Measurements from ENCODE around the gene PEX1.

Gene PEX1

GRCh38 chr7:92523110-92523509, 5.2 kb downstream of the PEX1 start:
- Histone ChIP-seq H3K4ac (ENCODE audit: low read length) (no peak overlapping the region), H2BK5ac (ENCODE audit: low read length) (no peak overlapping the region), H2BK15ac (ENCODE audit: low read length) (no peak overlapping the region), H3K18ac (ENCODE audit: low read length) (no peak overlapping the region), H3K9ac (ENCODE audit: low read depth, low read length, poor library complexity) (no peak overlapping the region), H3K4me2 (ENCODE audit: insufficient read depth, low read length, poor library complexity, severe bottlenecking) (no peak overlapping the region), H2BK120ac (ENCODE audit: low read depth, low read length) (no peak overlapping the region), H3K4me3 (ENCODE audit: low read length in 2 of 2) (no peak overlapping the region), H3K36me3 (replicated peaks in 1 of 2; ENCODE audit: control insufficient read depth in 2 of 2, insufficient read depth in 2 of 2, low read length in 2 of 2) (peaks cover 0 to 40% of the 10 kb centered on the region in 2 donors), H3K79me1 (ENCODE audit: low read depth, low read length) (peaks cover 4% of the 10 kb centered on the region), H4K91ac (ENCODE audit: low read depth, low read length, poor library complexity) (no peak overlapping the region), H2AFZ (ENCODE audit: low read length) (no peak overlapping the region), H2AK5ac (ENCODE audit: low read depth, low read length) (no peak overlapping the region), H3K9me3 (replicated peaks in 1 of 2; ENCODE audit: control insufficient read depth in 2 of 2, insufficient read depth in 1 of 2, low read depth in 1 of 2, low read length in 2 of 2) (no peaks in the 10 kb centered on the region), H3K14ac (ENCODE audit: low read length) (no peak overlapping the region), H3K23ac (ENCODE audit: low read depth, low read length, poor library complexity) (no peak overlapping the region), H3K4me1 (ENCODE audit: control insufficient read depth in 2 of 2, insufficient read depth in 1 of 2, low read depth in 1 of 2, low read length in 2 of 2) (peaks cover 0 to 7% of the 10 kb centered on the region in 2 donors), H3K27me3 (ENCODE audit: control insufficient read depth in 3 of 3, insufficient read depth in 3 of 3, low read depth in 1 of 3, low read length in 3 of 3) (no peaks in the 10 kb centered on the region), H3K27ac (replicated peaks; ENCODE audit: low read length) (no peak overlapping the region), H2BK12ac (ENCODE audit: low read length) (no peak overlapping the region), H4K8ac (ENCODE audit: low read depth, low read length) (no peak overlapping the region)
- DNase-seq (ENCODE audit: low spot score): no peak
- no CpG with 5 or more reads among the region's 2 CpGs for WGBS, 2 donors (ENCODE audit: extremely low coverage in 2 of 2, insufficient read length in 2 of 2, insufficient replicate concordance in 1 of 2)

DNA sequence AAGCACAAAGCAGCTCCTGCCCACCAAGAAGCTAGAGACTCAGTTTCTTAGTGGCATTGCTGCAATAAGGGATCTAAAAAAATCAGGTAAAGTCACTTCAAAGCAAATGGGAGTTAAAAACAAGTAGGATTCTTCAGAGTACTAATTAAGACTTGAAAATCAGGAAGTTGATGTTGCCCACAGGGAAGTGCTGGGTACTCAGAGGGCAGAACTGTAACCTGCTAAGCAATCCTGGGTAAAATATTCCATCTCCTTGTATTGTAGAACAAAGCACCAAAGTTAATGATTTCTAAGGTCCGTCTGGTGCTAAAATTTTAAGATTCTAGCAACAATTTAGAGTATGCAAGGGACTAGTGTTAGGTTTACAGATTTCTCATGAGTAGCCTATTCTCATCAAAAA, 8.3 kb downstream of the PEX1 start:
- H3K4me3 ChIP-seq (ENCODE audit: low read length in 2 of 2): no peak overlapping the region
- no peak overlapping the region for H2AK5ac ChIP-seq (ENCODE audit: low read depth, low read length)
- no peak overlapping the region for H2AFZ ChIP-seq (ENCODE audit: low read length)
- H2BK15ac ChIP-seq (ENCODE audit: low read length): no peak overlapping the region
- no CpG with 5 or more reads among the region's 1 CpG for WGBS, 2 donors (ENCODE audit: extremely low coverage in 2 of 2, insufficient read length in 2 of 2, insufficient replicate concordance in 1 of 2)
- no peaks in the 10 kb centered on the region for H3K27me3 ChIP-seq (ENCODE audit: control insufficient read depth in 3 of 3, insufficient read depth in 3 of 3, low read depth in 1 of 3, low read length in 3 of 3)
- no peak overlapping the region for H2BK120ac ChIP-seq (ENCODE audit: low read depth, low read length)
- no peak overlapping the region for H3K27ac ChIP-seq (replicated peaks; ENCODE audit: low read length)
- peaks cover 2% of the 10 kb centered on the region for H3K79me1 ChIP-seq (ENCODE audit: low read depth, low read length)
- no peak overlapping the region for H3K18ac ChIP-seq (ENCODE audit: low read length)
- no peak overlapping the region for H3K23ac ChIP-seq (ENCODE audit: low read depth, low read length, poor library complexity)
- H3K36me3 ChIP-seq (replicated peaks in 1 of 2; ENCODE audit: control insufficient read depth in 2 of 2, insufficient read depth in 2 of 2, low read length in 2 of 2): peaks cover 5 to 64% of the 10 kb centered on the region in 2 donors
- no peak overlapping the region for H3K4ac ChIP-seq (ENCODE audit: low read length)
- H3K4me2 ChIP-seq (ENCODE audit: insufficient read depth, low read length, poor library complexity, severe bottlenecking): no peak overlapping the region
- no peaks in the 10 kb centered on the region for H3K9me3 ChIP-seq (replicated peaks in 1 of 2; ENCODE audit: control insufficient read depth in 2 of 2, insufficient read depth in 1 of 2, low read depth in 1 of 2, low read length in 2 of 2)
- no peak overlapping the region for H2BK5ac ChIP-seq (ENCODE audit: low read length)
- no peak overlapping the region for H4K8ac ChIP-seq (ENCODE audit: low read depth, low read length)
- no peak overlapping the region for H4K91ac ChIP-seq (ENCODE audit: low read depth, low read length, poor library complexity)
- no peaks in the 10 kb centered on the region for H3K4me1 ChIP-seq (ENCODE audit: control insufficient read depth in 2 of 2, insufficient read depth in 1 of 2, low read depth in 1 of 2, low read length in 2 of 2)
- H3K9ac ChIP-seq (ENCODE audit: low read depth, low read length, poor library complexity): no peak overlapping the region
- H2BK12ac ChIP-seq (ENCODE audit: low read length): no peak overlapping the region
- no peak for DNase-seq (ENCODE audit: low spot score)
- H3K14ac ChIP-seq (ENCODE audit: low read length): no peak overlapping the region

DNA sequence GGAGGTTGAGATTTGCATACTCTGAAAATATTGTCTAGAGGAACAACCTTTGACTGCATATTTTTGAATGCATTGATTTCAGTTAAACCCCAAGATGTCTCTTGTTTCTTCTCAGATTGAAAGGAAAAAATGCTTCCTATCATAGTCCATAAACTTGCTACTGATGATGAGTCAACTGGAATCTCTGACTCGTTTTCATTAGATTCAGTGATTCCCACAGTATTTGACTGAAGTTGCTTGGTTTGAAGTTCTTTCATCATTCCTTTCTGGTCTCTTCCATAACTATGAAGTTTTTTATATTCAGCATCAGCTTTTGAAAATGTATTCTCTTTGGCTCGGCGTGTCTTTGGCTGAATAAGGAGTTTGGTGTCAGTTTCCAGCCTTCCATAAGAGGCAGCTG, 10.7 kb downstream of the PEX1 start:
- H3K4me3 ChIP-seq (ENCODE audit: low read length in 2 of 2): no peak overlapping the region
- no CpG with 5 or more reads among the region's 3 CpGs for WGBS, 2 donors (ENCODE audit: extremely low coverage in 2 of 2, insufficient read length in 2 of 2, insufficient replicate concordance in 1 of 2)
- H2BK120ac ChIP-seq (ENCODE audit: low read depth, low read length): no peak overlapping the region
- no peak overlapping the region for H2BK12ac ChIP-seq (ENCODE audit: low read length)
- H3K79me1 ChIP-seq (ENCODE audit: low read depth, low read length): no peaks in the 10 kb centered on the region
- no peak overlapping the region for H3K23ac ChIP-seq (ENCODE audit: low read depth, low read length, poor library complexity)
- no peak overlapping the region for H2AK5ac ChIP-seq (ENCODE audit: low read depth, low read length)
- peaks cover 5 to 84% of the 10 kb centered on the region in 2 donors for H3K36me3 ChIP-seq (replicated peaks in 1 of 2; ENCODE audit: control insufficient read depth in 2 of 2, insufficient read depth in 2 of 2, low read length in 2 of 2)
- no peak overlapping the region for H3K27ac ChIP-seq (replicated peaks; ENCODE audit: low read length)
- H4K8ac ChIP-seq (ENCODE audit: low read depth, low read length): no peak overlapping the region
- no peak overlapping the region for H3K18ac ChIP-seq (ENCODE audit: low read length)
- no peak overlapping the region for H3K14ac ChIP-seq (ENCODE audit: low read length)
- H3K4me1 ChIP-seq (ENCODE audit: control insufficient read depth in 2 of 2, insufficient read depth in 1 of 2, low read depth in 1 of 2, low read length in 2 of 2): no peaks in the 10 kb centered on the region
- peaks cover 0 to 2% of the 10 kb centered on the region in 2 donors for H3K9me3 ChIP-seq (replicated peaks in 1 of 2; ENCODE audit: control insufficient read depth in 2 of 2, insufficient read depth in 1 of 2, low read depth in 1 of 2, low read length in 2 of 2)
- no peak for DNase-seq (ENCODE audit: low spot score)
- no peak overlapping the region for H2BK15ac ChIP-seq (ENCODE audit: low read length)
- H3K9ac ChIP-seq (ENCODE audit: low read depth, low read length, poor library complexity): no peak overlapping the region
- H3K4ac ChIP-seq (ENCODE audit: low read length): no peak overlapping the region
- H3K27me3 ChIP-seq (ENCODE audit: control insufficient read depth in 3 of 3, insufficient read depth in 3 of 3, low read depth in 1 of 3, low read length in 3 of 3): no peaks in the 10 kb centered on the region
- H3K4me2 ChIP-seq (ENCODE audit: insufficient read depth, low read length, poor library complexity, severe bottlenecking): no peak overlapping the region
- no peak overlapping the region for H2BK5ac ChIP-seq (ENCODE audit: low read length)
- no peak overlapping the region for H2AFZ ChIP-seq (ENCODE audit: low read length)
- no peak overlapping the region for H4K91ac ChIP-seq (ENCODE audit: low read depth, low read length, poor library complexity)

GRCh38 chr7:92513167-92513902, 15.0 kb downstream of the PEX1 start:
- Histone ChIP-seq H3K27ac (replicated peaks; ENCODE audit: low read length) (no peak overlapping the region), H2BK5ac (ENCODE audit: low read length) (no peak overlapping the region), H3K36me3 (replicated peaks in 1 of 2; ENCODE audit: control insufficient read depth in 2 of 2, insufficient read depth in 2 of 2, low read length in 2 of 2) (peaks cover 5 to 83% of the 10 kb centered on the region in 2 donors), H3K4me1 (ENCODE audit: control insufficient read depth in 2 of 2, insufficient read depth in 1 of 2, low read depth in 1 of 2, low read length in 2 of 2) (no peaks in the 10 kb centered on the region), H2BK15ac (ENCODE audit: low read length) (no peak overlapping the region), H3K4me2 (ENCODE audit: insufficient read depth, low read length, poor library complexity, severe bottlenecking) (no peak overlapping the region), H3K4ac (ENCODE audit: low read length) (no peak overlapping the region), H3K27me3 (ENCODE audit: control insufficient read depth in 3 of 3, insufficient read depth in 3 of 3, low read depth in 1 of 3, low read length in 3 of 3) (no peaks in the 10 kb centered on the region), H4K91ac (ENCODE audit: low read depth, low read length, poor library complexity) (no peak overlapping the region), H3K23ac (ENCODE audit: low read depth, low read length, poor library complexity) (no peak overlapping the region), H3K4me3 (ENCODE audit: low read length in 2 of 2) (no peak overlapping the region), H2BK120ac (ENCODE audit: low read depth, low read length) (no peak overlapping the region), H3K9ac (ENCODE audit: low read depth, low read length, poor library complexity) (no peak overlapping the region), H3K18ac (ENCODE audit: low read length) (no peak overlapping the region), H4K8ac (ENCODE audit: low read depth, low read length) (no peak overlapping the region), H3K9me3 (replicated peaks in 1 of 2; ENCODE audit: control insufficient read depth in 2 of 2, insufficient read depth in 1 of 2, low read depth in 1 of 2, low read length in 2 of 2) (peaks cover 0 to 2% of the 10 kb centered on the region in 2 donors), H2BK12ac (ENCODE audit: low read length) (no peak overlapping the region), H2AFZ (ENCODE audit: low read length) (no peak overlapping the region), H3K79me1 (ENCODE audit: low read depth, low read length) (no peaks in the 10 kb centered on the region), H3K14ac (ENCODE audit: low read length) (no peak overlapping the region), H2AK5ac (ENCODE audit: low read depth, low read length) (no peak overlapping the region)
- no peak for DNase-seq (ENCODE audit: low spot score)
- no CpG with 5 or more reads among the region's 3 CpGs for WGBS, 2 donors (ENCODE audit: extremely low coverage in 2 of 2, insufficient read length in 2 of 2, insufficient replicate concordance in 1 of 2)

Measured in neuronal stem cell (in vitro differentiated cells).